GM11168 (cell line): ENCODE results near the gene TCAIM.
"Not testable (repeated sequence)": the region's sequence is repeated elsewhere in the genome, so short reads cannot be mapped to it uniquely, and the experiment has no call there.

ENCODE experiments used
- in situ Hi-C: fragments of 300-500 bp; cut with MboI; formaldehyde crosslinking; loops from one replicate; pipeline ENCODE4 v1.12.0; 2022; ENCODE audit warnings: low sequenced_read_pairs; ENCODE audit not compliant: unreplicated experiment

TCAIM gene

DNA sequence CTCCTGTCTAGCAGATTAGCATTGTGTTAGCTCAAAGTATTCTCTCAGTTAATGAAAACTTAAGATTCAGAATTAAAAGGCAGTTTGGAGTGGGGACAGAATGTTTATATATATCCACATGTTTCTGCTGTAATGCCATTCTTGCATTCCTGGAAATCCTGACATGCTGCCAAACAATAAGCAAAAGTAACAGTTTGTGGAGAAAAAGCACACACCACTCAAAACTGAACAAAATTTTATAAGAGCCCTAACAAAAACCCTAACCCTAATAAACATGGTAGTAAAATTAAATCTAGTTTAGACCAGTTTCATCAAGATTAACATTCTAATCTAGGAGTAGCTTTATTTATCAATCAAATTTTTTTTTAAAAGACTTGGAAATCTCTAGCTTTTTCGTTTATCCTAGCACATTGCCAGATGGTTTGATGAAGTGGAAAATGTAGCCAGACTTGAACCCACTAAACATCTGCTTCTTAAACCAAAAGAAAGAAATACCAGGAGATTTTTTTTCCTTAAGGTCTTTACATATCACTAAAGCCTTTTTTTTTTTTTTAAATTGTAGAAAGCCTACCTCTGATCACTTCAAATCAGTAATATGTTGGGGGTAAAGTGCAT, 3.7 kb downstream of the TCAIM start:
- in situ Hi-C loops = no loop called here

DNA sequence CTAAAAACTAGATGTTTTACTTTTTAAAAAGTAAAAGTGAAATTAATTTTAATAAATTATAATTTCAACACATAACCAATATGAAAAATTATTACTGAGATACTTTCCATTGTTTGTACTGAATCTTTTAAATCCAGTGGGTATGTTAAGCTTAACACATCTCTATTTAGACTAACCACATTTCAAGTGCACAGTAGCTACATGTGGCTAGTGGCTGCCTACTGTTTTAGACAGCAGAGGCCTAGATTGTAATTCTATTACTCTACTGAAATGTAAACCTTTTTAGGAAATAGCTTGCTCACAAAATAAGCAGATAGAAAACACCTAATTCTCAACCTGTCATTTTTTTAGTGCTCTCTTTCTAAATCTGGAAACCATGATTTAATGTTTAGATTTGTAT, 4.9 kb downstream of the TCAIM start:
- in situ Hi-C loops = no loop called here

DNA sequence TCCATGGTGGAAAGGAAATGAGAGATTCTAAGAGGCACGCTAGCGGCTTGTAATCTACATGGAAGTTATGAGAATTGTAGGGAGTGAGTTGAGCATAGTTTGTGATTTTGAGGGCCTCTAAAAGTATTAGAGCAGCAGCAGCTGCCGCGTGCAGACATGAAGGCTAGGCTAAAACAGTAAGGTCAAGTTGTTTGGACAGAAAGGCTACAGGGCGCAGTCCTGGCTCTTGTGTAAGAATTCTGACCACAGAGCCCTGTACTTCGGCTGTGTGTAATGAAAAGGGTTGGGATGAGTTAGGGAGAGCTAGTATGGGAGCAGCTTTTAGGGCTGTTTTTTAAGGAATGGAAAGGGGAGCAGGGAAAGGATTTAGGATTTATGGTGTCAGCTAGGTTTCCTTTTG, 8.0 kb downstream of the TCAIM start:
- in situ Hi-C loops = not testable (repeated sequence)

DNA sequence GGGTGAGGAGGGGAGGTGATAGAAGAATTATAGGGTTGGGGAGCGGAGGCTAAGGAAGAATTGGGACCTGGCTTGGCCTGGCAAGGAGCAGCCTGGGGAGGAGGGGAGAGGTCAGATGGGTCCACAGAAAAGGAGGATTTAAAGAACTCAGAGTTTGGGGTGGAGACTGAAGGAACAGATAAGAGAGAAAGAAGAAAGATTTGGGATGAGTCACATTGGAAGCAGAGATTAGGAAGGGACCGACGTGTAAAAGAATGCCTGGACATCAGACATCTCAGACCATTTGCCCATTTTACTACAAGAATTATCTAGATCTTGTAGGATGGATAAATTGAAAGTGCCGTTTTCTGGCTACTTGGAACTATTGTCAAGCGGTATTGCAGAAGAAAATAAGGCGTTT, 10.4 kb downstream of the TCAIM start:
- in situ Hi-C loops = no loop called here

DNA sequence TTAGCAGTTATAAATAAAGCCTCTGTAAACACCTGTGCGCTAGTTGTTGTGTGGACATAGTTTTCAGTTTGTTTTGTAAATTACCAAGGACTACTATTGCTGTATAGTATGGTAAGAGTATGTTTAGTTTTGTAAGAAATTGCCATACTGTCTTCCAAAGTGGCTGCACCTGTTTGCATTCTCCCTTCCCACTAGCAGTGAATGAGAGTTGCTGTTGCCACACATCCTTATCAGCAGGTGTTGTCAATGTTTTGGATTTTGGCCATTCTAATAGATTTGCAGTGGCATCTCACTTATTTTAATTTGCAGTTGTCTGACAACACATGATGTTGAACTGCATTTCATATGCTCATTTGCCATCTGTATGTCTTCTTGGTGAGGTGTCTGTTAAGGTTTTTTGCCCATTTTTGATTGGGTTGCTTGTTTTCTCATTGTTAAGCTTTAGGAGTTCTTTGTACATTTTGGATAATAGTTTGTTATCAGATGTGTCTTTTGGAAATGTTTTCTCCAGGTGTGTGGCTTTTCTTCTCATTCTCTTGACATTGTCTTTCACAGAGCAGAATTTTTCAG, 14.9 kb downstream of the TCAIM start:
- in situ Hi-C loops = no loop called here

DNA sequence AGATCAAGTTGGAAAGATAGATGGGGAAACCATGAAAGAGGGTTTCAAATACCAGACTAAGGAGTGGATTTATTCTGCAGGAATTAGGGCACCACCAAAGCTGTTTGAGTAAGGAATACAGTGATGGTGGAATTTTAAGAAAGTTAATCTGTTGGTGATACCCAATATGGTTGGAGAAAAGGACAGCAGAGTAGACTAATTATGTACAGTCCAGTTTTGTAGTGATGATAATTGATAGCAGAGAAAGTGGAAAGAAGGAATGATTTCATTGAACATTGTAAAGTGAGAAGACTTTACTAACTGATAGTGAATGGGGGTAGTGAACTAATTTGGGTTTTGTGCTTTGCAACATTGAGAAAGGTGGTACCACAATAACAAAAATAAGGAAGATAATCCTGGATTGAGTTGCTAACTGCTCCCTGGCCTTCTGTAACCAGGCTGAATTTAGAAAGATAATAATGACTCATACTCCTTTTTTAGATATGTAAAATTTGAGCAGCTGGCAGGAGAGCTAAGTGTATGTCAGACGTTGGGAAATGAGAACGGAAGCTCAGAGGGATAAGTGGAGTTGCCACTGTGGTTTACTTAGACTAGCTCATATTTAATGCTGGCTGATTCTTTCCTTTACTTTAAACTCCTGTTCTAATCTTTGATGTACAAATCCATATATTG, 16.9 kb downstream of the TCAIM start:
- in situ Hi-C loops = no loop called here

DNA sequence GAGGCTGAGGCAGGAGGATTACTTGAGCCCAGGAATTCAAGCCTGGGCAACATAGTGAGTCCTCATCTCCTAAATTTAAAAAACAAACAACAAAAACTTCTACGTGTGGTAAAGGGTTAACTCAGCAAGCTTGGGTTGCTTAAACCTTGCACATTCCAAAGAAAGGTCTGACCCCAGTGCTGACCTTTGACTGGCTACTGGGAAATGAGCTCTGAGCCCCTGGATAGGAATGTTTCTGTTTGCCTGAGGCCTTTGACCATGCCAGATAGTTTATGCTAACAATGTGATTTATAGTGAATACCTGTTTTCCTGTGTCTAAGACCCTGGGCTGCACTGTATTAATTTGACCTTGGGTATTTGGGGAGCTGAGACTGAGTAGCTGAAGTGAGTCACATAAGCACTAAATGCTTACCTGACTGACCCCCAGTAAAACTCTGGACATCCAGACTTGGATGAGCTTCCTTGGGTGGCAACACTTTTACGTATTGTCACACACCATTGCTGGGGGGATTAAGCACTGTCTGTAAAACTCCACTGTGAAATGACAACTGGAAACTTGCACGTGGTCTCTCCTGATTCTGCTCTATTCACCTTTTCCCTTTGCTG, 20.7 kb downstream of the TCAIM start:
- in situ Hi-C loops = no loop called here

DNA sequence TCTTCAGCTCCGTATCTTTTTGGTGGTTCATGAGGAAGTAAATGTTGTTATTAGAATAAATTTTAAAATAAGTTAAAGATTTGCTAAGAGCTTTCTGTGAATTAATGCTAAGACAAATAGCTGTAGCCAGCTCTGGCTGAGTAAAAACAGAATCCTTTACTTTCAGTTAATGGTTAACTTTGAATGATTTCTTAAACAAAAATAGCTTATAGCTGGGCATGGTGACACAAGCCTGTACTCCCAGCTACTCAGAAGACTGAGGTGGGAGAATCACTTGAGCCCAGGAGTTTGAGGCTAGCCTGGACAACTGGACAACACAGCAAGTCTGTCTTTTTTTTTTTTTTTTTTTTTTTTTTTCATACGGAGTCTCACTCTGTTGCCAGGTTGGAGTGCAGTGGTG, 25.0 kb downstream of the TCAIM start:
- in situ Hi-C loops = no loop called here

DNA sequence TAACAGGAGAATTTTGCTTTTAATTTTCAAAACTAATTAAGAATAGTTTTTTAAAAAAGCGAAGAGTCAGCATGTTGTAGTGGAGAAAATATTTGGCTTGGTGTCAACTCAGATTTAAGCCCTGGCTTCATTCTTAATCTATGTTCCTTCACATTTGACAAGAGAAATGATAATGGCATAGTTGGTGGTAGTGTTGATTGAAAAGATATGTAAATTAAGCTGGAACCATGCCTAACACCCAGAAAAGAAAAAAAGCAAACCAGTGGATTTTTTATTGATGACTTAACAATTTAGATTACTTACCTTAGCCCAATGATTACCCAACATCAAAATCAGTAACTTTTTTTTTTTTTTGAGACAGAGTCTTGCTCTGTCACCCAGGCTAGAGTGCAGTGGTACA, 27.4 kb downstream of the TCAIM start:
- in situ Hi-C loops = no loop called here

DNA sequence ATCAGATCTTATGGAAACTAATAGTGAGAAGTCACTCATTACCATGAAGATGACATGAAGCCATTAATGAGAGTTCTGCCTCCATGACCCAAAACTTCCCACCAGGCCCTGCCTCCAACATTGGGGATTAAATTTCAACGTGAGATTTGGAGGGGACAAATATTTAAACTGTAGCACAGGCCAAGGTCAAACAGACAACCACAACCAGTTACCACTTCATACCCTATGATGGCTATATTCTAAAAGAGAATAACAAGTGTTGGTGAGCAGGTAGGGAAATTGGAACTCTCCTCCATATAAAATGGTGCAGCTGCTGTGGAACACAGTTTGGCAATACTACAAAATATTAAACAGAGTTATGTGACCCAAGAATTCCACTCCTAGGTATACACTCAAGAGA, 36.9 kb downstream of the TCAIM start:
- in situ Hi-C loops = no loop called here

DNA sequence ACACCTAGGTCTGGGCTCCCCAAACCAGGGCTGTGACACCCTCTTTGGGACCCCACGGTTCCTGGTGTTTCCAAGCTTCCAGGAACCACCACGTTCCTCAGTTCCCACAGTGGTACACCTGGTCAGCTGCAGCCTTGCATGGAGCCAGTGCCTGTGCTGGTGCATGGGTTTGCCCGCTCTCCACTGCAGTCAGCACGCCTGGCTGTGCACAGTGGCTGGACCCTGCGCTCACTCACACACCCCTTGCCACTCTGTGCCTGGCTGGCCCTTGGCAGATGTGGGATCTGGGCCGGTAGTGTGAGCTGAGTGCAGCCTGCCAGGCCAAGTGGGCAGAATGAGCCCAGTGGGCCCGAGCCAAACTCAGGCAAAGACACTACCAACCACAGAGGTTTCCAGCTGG, 48.8 kb downstream of the TCAIM start:
- in situ Hi-C loops = no loop called here

DNA sequence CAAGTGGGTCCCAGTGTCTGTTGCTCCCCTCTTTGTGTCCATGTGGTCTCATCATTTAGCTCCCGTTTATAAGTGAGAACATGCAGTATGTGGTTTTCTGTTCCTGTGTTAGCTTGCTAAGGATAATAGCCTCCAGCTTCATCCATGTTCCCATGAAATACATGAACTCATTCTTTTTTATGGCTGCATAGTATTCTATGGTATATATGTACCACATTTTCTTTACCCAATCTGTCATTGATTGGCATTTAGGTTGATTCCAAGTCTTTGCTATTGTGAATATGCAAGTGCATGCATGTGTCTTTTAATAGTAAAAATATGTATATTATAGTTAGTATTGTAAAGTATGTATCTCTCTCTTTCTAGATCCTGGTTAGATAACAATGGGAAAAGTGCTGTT, 53.9 kb downstream of the TCAIM start:
- in situ Hi-C loops = no loop called here

DNA sequence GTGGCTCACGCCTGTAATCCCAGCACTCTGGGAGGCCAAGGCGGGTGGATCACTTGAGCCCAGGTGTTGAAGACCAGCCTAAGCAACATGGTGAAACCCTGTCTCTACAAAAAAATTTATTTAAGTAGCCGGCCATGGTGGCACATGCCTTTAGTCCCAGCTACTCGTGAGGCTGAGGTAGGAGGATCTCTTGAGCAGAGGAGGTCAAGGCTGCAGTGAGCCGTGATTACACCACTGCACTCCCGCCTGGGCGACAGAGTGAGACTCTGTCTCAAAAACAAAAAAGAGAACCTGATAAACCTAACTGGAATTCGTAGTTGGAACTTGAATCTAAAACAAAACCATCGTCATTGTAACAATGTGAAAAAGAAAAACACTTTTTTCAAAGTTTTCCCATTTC, 57.1 kb downstream of the TCAIM start:
- in situ Hi-C loops = no loop called here

DNA sequence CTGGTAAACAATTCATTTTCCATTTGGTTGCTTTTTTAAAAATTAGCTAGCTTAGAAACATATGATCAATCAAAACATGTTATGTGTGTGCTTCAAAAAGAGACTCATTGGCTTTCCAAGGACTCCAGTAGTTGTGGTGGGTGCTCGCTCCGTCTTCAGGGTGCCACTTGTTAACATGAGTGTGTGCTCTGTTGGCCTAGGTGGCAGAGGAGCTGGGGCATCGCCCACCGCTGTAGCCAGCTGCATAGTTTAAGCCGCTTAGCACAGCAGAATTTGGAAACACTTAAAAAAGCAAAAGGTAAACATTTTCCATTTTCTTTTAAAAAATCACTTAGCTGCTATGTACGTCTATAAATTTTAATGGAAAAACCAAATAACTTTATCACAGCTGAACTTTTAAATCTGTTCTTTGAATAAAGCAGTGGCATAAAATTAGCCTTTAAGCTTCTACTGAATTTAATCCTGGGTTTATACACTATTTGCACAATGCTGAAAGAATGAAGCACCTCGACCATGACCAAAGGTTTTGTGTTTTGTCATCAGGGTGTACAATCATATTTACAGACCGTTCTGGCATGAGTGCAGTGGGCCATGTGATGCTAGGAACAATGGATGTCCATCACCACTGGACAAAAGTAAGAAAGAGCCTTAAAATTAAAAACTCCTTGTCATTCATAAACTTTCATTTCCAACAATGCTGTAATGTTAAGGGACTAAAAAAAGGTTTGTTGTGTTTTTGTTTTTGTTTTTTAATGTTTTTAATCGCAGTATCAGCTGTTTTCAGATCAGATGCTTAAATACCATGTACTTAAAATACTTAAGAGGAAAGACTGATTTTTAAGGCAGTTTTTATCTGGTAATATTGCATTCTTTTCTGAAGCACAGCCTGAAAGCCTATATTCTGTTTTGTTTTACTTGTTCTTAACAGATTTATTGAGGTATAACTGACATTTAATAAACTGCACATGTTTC, 57.9 kb downstream of the TCAIM start:
- in situ Hi-C loops = no loop called here

DNA sequence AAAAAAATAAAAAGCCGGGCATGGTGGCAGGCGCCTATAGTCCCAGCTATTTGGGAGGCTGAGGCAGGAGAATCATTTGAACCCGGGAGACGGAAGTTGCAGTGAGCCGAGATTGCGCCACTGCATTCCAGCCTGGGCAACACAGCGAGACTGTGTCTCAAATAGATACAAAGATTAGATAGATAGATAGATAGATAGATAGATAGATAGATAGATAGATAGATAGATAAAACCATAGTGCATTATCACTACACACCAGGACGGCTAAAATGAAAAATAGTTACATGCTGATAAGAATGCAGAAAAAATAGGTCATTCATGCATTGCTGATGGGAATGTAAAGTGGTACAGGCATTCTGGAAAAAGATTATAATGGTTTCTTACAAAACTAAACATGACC, 59.7 kb downstream of the TCAIM start:
- in situ Hi-C loops = not testable (repeated sequence)

DNA sequence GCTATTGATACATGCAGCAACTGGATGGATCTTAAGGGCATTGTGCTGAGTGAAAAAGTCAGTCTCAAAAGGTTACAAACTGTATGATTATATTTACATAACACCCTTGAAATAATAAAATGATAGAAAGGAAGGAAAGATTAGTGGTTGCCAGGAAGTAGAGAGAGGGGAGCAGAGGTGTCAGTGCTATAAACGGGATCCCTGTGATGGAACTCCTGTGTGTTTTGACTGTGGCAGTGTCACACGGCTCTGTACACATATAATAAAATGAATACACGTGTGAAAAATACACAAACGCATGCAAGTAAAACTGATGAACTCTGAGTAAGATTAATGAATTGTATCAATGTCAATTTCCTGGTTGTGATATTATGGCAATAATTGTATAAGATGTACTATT, 60.3 kb downstream of the TCAIM start:
- in situ Hi-C loops = no loop called here

DNA sequence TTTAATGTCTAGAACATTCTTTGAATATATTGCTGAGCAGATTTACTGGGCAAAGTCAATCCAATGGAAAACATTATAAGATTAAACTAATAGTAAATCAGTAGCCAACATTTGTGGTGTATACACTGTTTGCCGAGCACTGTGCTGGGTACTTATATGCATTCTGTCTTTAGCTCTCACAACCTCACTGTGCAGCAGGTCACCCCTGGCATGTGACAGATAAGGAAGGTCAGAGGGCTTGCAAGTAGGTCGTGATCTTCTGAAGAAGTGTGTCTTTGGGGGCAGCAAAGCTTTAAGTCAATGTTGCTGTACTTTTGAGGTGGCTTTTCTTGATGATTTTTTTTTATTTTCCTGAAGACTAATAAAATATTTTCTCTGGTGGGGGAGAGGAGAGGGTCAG, 62.2 kb downstream of the TCAIM start:
- in situ Hi-C loops = no loop called here

DNA sequence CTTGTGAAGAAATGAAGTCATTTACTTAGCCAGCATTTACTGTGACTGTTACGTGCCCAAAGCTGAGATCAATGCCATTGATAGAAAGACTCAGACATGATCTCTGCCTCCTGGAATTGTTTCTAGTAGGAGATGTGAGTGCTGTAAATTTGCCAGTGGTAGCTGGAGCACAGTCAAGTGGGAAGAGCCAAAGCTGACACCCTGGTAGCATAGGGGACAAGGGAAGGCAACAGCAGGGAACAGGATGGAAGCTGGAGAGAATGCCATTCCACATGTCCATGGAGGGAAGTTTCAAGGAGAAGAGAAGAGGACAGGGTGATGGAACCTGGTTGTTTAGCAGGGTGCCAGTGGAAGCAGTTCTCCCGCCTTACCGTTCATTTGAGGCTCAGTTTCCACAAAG, 64.0 kb downstream of the TCAIM start:
- in situ Hi-C loops = no loop called here

DNA sequence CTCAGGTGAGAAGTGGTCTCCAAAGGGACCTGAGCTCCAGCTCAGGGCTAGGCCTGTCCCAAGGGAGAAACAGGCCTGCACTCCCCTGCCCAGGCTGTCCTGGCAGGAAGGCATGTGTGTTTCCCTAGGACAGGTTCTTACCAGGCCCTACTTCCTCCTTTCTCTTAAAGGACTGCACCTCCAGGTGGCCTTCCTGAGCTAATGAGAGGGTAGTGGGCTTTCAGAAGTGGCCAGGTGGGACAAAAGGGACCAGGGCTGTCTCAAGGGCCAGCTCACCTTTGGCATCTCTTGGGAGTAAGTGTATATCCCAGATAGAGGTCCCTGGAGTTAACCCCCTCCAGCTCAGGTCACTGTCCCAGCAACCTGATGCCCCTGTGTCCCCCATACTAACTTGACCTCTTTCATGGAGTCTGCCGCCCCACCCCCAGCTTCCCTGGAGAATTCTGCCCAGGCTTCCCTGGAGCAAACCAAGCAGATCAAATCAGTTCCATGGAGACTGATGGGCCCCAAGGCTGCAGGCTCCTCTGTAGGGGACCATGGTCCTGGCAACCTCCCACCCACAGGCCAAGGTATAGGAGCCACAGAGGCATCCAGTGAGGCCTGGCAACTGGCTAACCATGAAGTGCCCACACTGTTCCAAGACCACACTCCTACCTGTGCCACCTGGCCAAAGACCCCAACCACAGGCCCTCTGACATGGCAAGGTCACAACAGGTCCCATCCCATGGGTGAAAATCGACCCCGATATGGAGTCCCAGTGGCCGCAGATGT, 71.3 kb downstream of the TCAIM start:
- in situ Hi-C loops = no loop called here
